AG09309 (cell line): ENCODE results near the gene ZDHHC12.
"Not testable (repeated sequence)": the region's sequence is repeated elsewhere in the genome, so short reads cannot be mapped to it uniquely, and the experiment has no call there.

ENCODE experiments used
- DNase-seq: peaks from one replicate; pipeline ENCODE4 v3.0.0-alpha.2; 2010; ENCODE audit warnings: low read depth
- H3K4me3 ChIP-seq: 2 replicates; pipeline ENCODE4 v1.5.1; 2011; ENCODE audit warnings: mild to moderate bottlenecking, low read depth, low read length, moderate library complexity; ENCODE audit not compliant: control insufficient read depth
- CTCF ChIP-seq: IDR thresholded peaks from 2 replicates; pipeline ENCODE4 v1.5.1; 2011; ENCODE audit warnings: mild to moderate bottlenecking, low read depth, low read length, inconsistent platforms; ENCODE audit not compliant: insufficient read depth, control insufficient read depth; ENCODE audit errors: missing control alignments

ZDHHC12 gene

GRCh38 chr9:128701227-128701854 lies 22.6 kb downstream of the ZDHHC12 start:
- TF ChIP-seq CTCF = no peak
- DNase-seq = no peak
- H3K4me3 ChIP-seq = no peak overlapping the region

- not testable (repeated sequence) for DNase-seq
Observed at GRCh38 chr9:128699096-128699795, 24.7 kb downstream of the ZDHHC12 start.

GRCh38 chr9:128696923-128697707 lies 26.8 kb downstream of the ZDHHC12 start:
- H3K4me3 ChIP-seq = no peak overlapping the region
- no peak for TF ChIP-seq CTCF
- no peak for DNase-seq

More at GRCh38 chr9:128699096-128699795, 24.7 kb downstream of the ZDHHC12 start:
- H3K4me3 ChIP-seq = not testable (repeated sequence)

GRCh38 chr9:128694344-128694743 lies 29.6 kb downstream of the ZDHHC12 start:
- no peak overlapping the region for H3K4me3 ChIP-seq
- no peak for DNase-seq
- no peak for TF ChIP-seq CTCF

- DNase-seq, H3K4me3 ChIP-seq: not testable (repeated sequence)
Observed at GRCh38 chr9:128693738-128694137, 30.2 kb downstream of the ZDHHC12 start.

GRCh38 chr9:128690684-128691034 lies 33.3 kb downstream of the ZDHHC12 start:
- peak overlapping the region; percentile 54 for H3K4me3 ChIP-seq
- no peak for DNase-seq
- TF ChIP-seq CTCF = no peak

GRCh38 chr9:128689820-128690683 lies 33.9 kb downstream of the ZDHHC12 start:
- DNase-seq = no peak
- H3K4me3 ChIP-seq = peak overlapping the region; percentile 54
- no peak for TF ChIP-seq CTCF
